K562 (cell line): ENCODE results near the gene SLC25A5. TPM values are rescaled to one million over a fixed set of nuclear protein-coding genes. Genes with fewer than 3 reads are reported as not detected.

Experiments used
- ATAC-seq: fragments of 200-7000 bp; cut with Tn5 transposase; 3 replicates; pipeline ENCODE4 v1.9.1; 2020; ENCODE audit warnings: moderate library complexity
- BruUV-seq: library from RNA; stranded (reverse); fragments of 400-500 nt; replicated peaks from 2 replicates; lab custom pipeline; 2021; lab: Mats Ljungman, UMichigan
- CTCF ChIA-PET: fragments of 300-600 bp; formaldehyde crosslinking; extraction: SDS; loops from one replicate; lab custom pipeline; 2021; ENCODE audit warnings: low intra/inter-chr PET ratio; lab: Yijun Ruan, JAX
- POLR2A ChIA-PET: fragments of 300-600, 350-650 bp; sonication (Branson Sonifier 250); formaldehyde crosslinking; extraction: SDS; loops from one replicate; lab custom pipeline; 2021; ENCODE audit warnings: antibody characterized with exemption, inconsistent platforms; lab: Yijun Ruan, JAX
- DNase-seq, 4 experiments: peaks; one replicate each; pipeline versions ENCODE4 v3.0.0 to v3.0.0-alpha.2; 2011 to 2018; ENCODE audit warnings: low spot score in 3 of 4, mixed read lengths in 3 of 4; ENCODE audit errors: extremely low read depth in 1 of 4
- FAIRE-seq: peaks from 2 replicates; lab custom pipeline; 2011; peaks lifted over from hg19 to GRCh38; lab: Jason Lieb, UNC
- H2AFZ ChIP-seq: 2 replicates; pipeline ENCODE4 v1.6.0; 2011; ENCODE audit warnings: low read depth, low read length, control low read depth, inconsistent platforms
- H3K27ac ChIP-seq: fragments of 200-600 bp; 3 replicates; pipeline ENCODE4 v1.8.0; 2011; ENCODE audit warnings: low read depth, mild to moderate bottlenecking, control low read depth, inconsistent platforms, low read length, moderate library complexity, mixed read lengths; ENCODE audit errors: extremely low read depth
- H3K27me3 ChIP-seq, 2 experiments: fragments of 300-600 bp in 1 of 2; 2 replicates in 1 of 2; 3 replicates in 1 of 2; pipeline versions ENCODE4 v1.6.0 to v1.8.0; 2011; ENCODE audit warnings: inconsistent platforms in 2 of 2, low read length in 2 of 2, mild to moderate bottlenecking in 1 of 2, mixed read lengths in 1 of 2, moderate library complexity in 1 of 2; ENCODE audit not compliant: control insufficient read depth in 2 of 2, insufficient read depth in 2 of 2
- H3K36me3 ChIP-seq: fragments of 300-600 bp; 3 replicates; pipeline ENCODE4 v1.8.0; 2011; ENCODE audit warnings: mild to moderate bottlenecking, low read length, inconsistent platforms; ENCODE audit not compliant: control insufficient read depth, insufficient read depth
- H3K4me1 ChIP-seq, 2 experiments: fragments of 200-600 bp in 1 of 2; replicated peaks in 1 of 2; 2 replicates in 1 of 2; 3 replicates in 1 of 2; pipeline versions ENCODE4 v1.5.1 to v1.8.0; 2011; ENCODE audit warnings: inconsistent platforms in 2 of 2, low read length in 2 of 2, mild to moderate bottlenecking in 1 of 2, mixed read lengths in 1 of 2, moderate library complexity in 1 of 2; ENCODE audit not compliant: control insufficient read depth in 2 of 2, insufficient read depth in 2 of 2
- H3K4me2 ChIP-seq: 2 replicates; pipeline ENCODE4 v1.6.1; 2011; ENCODE audit warnings: low read length, control low read depth, inconsistent platforms, mixed read lengths; ENCODE audit not compliant: insufficient read depth
- H3K4me3 ChIP-seq: fragments of 200-600 bp; sonication (generic), shearing (Covaris generic); 2 replicates; pipeline ENCODE4 v1.5.1; 2016; ENCODE audit warnings: control low read depth, inconsistent platforms
- H3K79me2 ChIP-seq: fragments of 200-600 bp; 3 replicates; pipeline ENCODE4 v1.8.0; 2011; ENCODE audit warnings: low read length, inconsistent platforms; ENCODE audit not compliant: control insufficient read depth, insufficient read depth
- H3K9ac ChIP-seq, 2 experiments: 2 replicates each; pipeline versions ENCODE4 v1.6.0 to v1.6.1; 2011; ENCODE audit warnings: low read depth in 2 of 2, low read length in 2 of 2, control low read depth in 1 of 2, inconsistent platforms in 1 of 2, mild to moderate bottlenecking in 1 of 2, mixed read lengths in 1 of 2; ENCODE audit not compliant: insufficient read depth in 1 of 2
- H3K9me1 ChIP-seq: one replicate; pipeline ENCODE4 v1.6.0; 2011; ENCODE audit warnings: inconsistent platforms, mild to moderate bottlenecking, low read length, moderate library complexity; ENCODE audit not compliant: control insufficient read depth, insufficient read depth
- H3K9me3 ChIP-seq: replicated peaks from 2 replicates; pipeline ENCODE4 v1.5.1; 2011; ENCODE audit warnings: low read depth, low read length, inconsistent platforms; ENCODE audit not compliant: control insufficient read depth, insufficient read depth
- H4K20me1 ChIP-seq: replicated peaks from 2 replicates; pipeline ENCODE4 v1.6.1; 2011; ENCODE audit warnings: low read length, inconsistent platforms, mixed read lengths; ENCODE audit not compliant: control insufficient read depth, insufficient read depth
- CXXC5 ChIP-seq: fragments of 250-450 bp; sonication (Bioruptor Pico); IDR thresholded peaks from 2 replicates; pipeline ENCODE4 v1.8.0; 2022; ENCODE audit warnings: inconsistent platforms, mild to moderate bottlenecking, moderate library complexity
- HDAC1 ChIP-seq, 2 experiments: fragments of 450-650 bp; IDR thresholded peaks; 2 replicates each; pipeline ENCODE4 v1.6.1; 2016 to 2017; ENCODE audit warnings: inconsistent platforms in 1 of 2, mild to moderate bottlenecking in 1 of 2, moderate library complexity in 1 of 2
- PYGO2 ChIP-seq: fragments of 450-650 bp; IDR thresholded peaks from 2 replicates; pipeline ENCODE4 v1.6.1; 2016; ENCODE audit warnings: mild to moderate bottlenecking, missing genetic modification characterization, moderate library complexity, missing compliant biosample characterization
- SMAD3 ChIP-seq: fragments of 450-650 bp; formaldehyde crosslinking; conservative IDR thresholded peaks from 2 replicates; pipeline ENCODE4 v1.4.0; 2020; ENCODE audit warnings: mild to moderate bottlenecking
- SNRNP70 ChIP-seq: fragments of 200-400 bp; formaldehyde crosslinking; optimal IDR thresholded peaks from 2 replicates; pipeline ENCODE3; 2017; ENCODE audit warnings: low read depth, low read length
- ZNF184 ChIP-seq: sonication (generic); formaldehyde crosslinking; IDR thresholded peaks from 2 replicates; pipeline ENCODE4 v1.5.0; 2020; ENCODE audit warnings: missing genetic modification reagents
- ZNF436 ChIP-seq: fragments of 250-450, 450-650 bp; sonication (Bioruptor Pico); formaldehyde crosslinking; IDR thresholded peaks from 2 replicates; pipeline ENCODE4 v1.7.0; 2020; ENCODE audit warnings: mild to moderate bottlenecking
- ZNF57 ChIP-seq: fragments of 450-650 bp; formaldehyde crosslinking; IDR thresholded peaks from 2 replicates; pipeline ENCODE4 v1.4.0; 2020; ENCODE audit warnings: mild to moderate bottlenecking, moderate library complexity
- WGBS: fragments of 100-300 bp; shearing (Covaris generic); methylation state at CpG from one replicate; pipeline ENCODE4 v1.1.6; 2016; ENCODE audit warnings: low coverage, mixed read lengths; ENCODE audit not compliant: insufficient coverage; ENCODE audit errors: missing lambda C conversion rate; 5-methylcytosine and 5-hydroxymethylcytosine counted together
- in situ Hi-C: fragments of 300-500 bp; cut with MboI; formaldehyde crosslinking; loops from 4 replicates; pipeline ENCODE4 v1.15.0; 2018; ENCODE audit warnings: inconsistent platforms, mixed read lengths
- intact Hi-C: fragments of 100-400 bp; cut with micrococcal nuclease; formaldehyde crosslinking; loops from 2 replicates; pipeline ENCODE4 v1.14.2; 2022
- polyA plus RNA-seq, 8 experiments: library from polyadenylated mRNA; depleted of rRNA in 4 of 8; stranded (reverse) in 5 of 8; unstranded in 3 of 8; fragments of >200 nt; fragmentation: Nextera tagmentation in 2 of 8; fragmentation: Illumina TruSeq in 1 of 8; extraction: Ambion mirVana in 2 of 8; extraction: Trizol in 1 of 8; gene quantifications; 2 replicates each; pipeline versions ENCODE4 v1.2.1 to v1.2.3, GENCODE V29; 2011 to 2014; ENCODE audit warnings: inconsistent platforms in 1 of 8, missing spikeins in 1 of 8
- total RNA-seq, 7 experiments: library from RNA; depleted of rRNA in 6 of 7; stranded (reverse); fragments of >200 nt in 6 of 7; fragmentation: Illumina TruSeq in 2 of 7; extraction: Trizol in 2 of 7; gene quantifications; 2 replicates each; pipeline versions ENCODE4 v1.2.1 to v1.2.3, GENCODE V29; 2011 to 2021; ENCODE audit warnings: low replicate concordance in 1 of 7
- TF ChIP-seq, protein P1 (sequence below): fragments of 450-650 bp; formaldehyde crosslinking; IDR thresholded peaks from 2 replicates; pipeline ENCODE4 v1.4.0; 2020; ENCODE audit warnings: mild to moderate bottlenecking, mixed read lengths
- TF ChIP-seq, protein P2 (sequence below), 2 experiments: fragments of 450-650 bp; conservative IDR thresholded peaks; 2 replicates each; pipeline ENCODE4 v1.6.1; 2017; ENCODE audit warnings: mild to moderate bottlenecking in 2 of 2, moderate library complexity in 2 of 2

The SLC25A5 gene
- total and polyA plus RNA-seq, 9 of the 15 experiments (the other 6 are each of a cell fraction or from before 2014, with no cell fraction given) = 470 to 5,247 (median 596) TPM

DNA sequence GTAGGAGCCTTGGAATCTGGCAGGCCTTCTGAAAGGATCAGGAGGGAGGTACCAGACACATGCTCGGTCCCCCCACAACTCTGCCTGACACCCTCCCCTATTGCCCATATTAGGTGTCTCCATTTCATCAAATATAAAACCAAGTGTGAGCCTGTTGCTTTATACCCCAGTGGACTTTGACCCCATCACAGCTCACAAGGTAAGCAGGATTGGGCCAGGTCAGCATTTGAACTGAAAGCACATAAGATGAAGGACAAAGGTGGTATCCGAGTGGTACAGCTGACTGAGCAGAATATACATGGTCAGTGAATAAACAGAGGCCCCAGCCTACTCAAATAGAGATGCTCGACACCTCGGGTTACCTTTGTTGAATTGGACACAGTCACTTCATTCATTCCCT is 49.1 kb upstream of the SLC25A5 start:
- POLR2A ChIA-PET = interaction anchor here (1.0 kb wide), 1 partner anchor 9 kb away, joined by 3 read pairs; no protein-coding TSS in a partner anchor
- no TSS peak for BruUV-seq
- TF ChIP-seq HDAC1 (IDR thresholded peaks at IDR 0.05) = no peak
- no peak for TF ChIP-seq CXXC5 (CRISPR knock-in tag)
- TF ChIP-seq ZNF57 (CRISPR knock-in tag) = no peak
- TF ChIP-seq ZNF184 (CRISPR knock-in tag) = no peak
- no peak for TF ChIP-seq ZNF436 (CRISPR knock-in tag)
- TF ChIP-seq SMAD3 (CRISPR knock-in tag) = no peak
- no peak for TF ChIP-seq PYGO2 (tag)
- TF ChIP-seq, protein P1, sequence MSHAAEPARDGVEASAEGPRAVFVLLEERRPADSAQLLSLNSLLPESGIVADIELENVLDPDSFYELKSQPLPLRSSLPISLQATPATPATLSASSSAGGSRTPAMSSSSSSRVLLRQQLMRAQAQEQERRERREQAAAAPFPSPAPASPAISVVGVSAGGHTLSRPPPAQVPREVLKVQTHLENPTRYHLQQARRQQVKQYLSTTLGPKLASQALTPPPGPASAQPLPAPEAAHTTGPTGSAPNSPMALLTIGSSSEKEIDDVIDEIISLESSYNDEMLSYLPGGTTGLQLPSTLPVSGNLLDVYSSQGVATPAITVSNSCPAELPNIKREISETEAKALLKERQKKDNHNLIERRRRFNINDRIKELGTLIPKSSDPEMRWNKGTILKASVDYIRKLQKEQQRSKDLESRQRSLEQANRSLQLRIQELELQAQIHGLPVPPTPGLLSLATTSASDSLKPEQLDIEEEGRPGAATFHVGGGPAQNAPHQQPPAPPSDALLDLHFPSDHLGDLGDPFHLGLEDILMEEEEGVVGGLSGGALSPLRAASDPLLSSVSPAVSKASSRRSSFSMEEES (CRISPR knock-in tag) = no peak
- TF ChIP-seq SNRNP70 = no peak
- TF ChIP-seq, protein P2, sequence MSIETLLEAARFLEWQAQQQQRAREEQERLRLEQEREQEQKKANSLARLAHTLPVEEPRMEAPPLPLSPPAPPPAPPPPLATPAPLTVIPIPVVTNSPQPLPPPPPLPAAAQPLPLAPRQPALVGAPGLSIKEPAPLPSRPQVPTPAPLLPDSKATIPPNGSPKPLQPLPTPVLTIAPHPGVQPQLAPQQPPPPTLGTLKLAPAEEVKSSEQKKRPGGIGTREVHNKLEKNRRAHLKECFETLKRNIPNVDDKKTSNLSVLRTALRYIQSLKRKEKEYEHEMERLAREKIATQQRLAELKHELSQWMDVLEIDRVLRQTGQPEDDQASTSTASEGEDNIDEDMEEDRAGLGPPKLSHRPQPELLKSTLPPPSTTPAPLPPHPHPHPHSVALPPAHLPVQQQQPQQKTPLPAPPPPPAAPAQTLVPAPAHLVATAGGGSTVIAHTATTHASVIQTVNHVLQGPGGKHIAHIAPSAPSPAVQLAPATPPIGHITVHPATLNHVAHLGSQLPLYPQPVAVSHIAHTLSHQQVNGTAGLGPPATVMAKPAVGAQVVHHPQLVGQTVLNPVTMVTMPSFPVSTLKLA (conservative IDR thresholded peaks at IDR 0.05) = no peak
- DNase-seq (no peak), FAIRE-seq (no peak), ATAC-seq (no peak)
- no peaks in the 10 kb centered on the region for H3K9me1 ChIP-seq
- no peak overlapping the region for H3K9ac ChIP-seq
- H4K20me1 ChIP-seq = peaks cover 9% of the 10 kb centered on the region; the same call in 1 of the 2 replicates
- H3K4me1 ChIP-seq = no peaks in the 10 kb centered on the region
- CTCF ChIA-PET = interaction anchor here (1.8 kb wide), 1 partner anchor 93 kb away, joined by 5 read pairs; no protein-coding TSS in a partner anchor
- no peak overlapping the region for H3K27ac ChIP-seq
- intact Hi-C loops (no loop called here), in situ Hi-C loops (no loop called here)
- H3K9me3 ChIP-seq = no peaks in the 10 kb centered on the region
- H3K27me3 ChIP-seq = no peaks in the 10 kb centered on the region
- no peak overlapping the region for H3K4me2 ChIP-seq
- H2AFZ ChIP-seq = no peak overlapping the region
- 45% methylated on average over 2 of the region's 4 CpGs for WGBS
- H3K36me3 ChIP-seq = no peaks in the 10 kb centered on the region
- no peak overlapping the region for H3K4me3 ChIP-seq
- no peaks in the 10 kb centered on the region for H3K79me2 ChIP-seq
